ENCODE results near the gene PAK1.

DNA sequence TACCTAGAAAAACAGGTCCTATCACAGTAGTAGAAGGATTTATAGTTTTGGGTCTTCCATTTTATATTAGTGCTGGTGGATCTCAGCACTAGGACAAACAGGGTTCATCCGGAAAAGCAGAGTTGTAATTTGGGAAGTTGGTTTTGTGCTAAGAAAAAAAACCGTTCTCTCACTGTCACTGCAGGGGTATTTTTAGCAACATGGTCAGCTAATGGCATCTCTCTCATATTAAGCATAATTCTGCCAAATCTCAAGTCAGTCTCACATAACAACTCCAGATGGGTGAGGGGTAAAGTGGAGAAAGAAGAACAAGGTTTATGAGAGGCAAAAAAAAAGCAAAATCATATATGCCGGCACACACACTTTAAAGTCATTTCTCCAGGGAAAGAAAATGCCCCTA is 120.8 kb downstream of the PAK1 start:
- TF ChIP-seq CTCF (IDR thresholded peaks at IDR 0.05) (no peak), POLR2A (IDR thresholded peaks at IDR 0.05) (no peak)
